ENCODE measurements around the gene VPS51.

DNA sequence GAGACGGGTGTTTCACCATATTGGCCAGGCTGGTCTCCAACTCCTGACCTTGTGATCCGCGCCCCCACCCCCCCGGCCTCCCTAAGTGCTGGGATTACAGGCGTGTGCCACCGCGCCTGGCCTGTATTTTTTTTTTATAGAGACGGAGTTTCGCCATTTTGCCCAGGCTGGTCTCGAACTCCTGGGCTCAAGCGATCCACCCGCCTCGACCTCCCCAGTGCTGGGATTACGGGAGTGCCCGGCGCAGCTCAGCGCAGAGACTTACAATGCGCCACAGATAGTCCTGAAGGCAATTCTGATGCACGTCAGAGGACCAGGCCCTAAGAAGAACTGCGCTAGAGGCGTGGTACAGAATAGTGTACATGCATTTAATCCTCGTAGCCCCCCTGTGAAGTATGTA lies 587 bp upstream of the VPS51 start:
- TF ChIP-seq ESRRA (CRISPR knock-in tag; IDR thresholded peaks at IDR 0.05; ENCODE audit: borderline replicate concordance) = no peak
- TF ChIP-seq, protein P1, sequence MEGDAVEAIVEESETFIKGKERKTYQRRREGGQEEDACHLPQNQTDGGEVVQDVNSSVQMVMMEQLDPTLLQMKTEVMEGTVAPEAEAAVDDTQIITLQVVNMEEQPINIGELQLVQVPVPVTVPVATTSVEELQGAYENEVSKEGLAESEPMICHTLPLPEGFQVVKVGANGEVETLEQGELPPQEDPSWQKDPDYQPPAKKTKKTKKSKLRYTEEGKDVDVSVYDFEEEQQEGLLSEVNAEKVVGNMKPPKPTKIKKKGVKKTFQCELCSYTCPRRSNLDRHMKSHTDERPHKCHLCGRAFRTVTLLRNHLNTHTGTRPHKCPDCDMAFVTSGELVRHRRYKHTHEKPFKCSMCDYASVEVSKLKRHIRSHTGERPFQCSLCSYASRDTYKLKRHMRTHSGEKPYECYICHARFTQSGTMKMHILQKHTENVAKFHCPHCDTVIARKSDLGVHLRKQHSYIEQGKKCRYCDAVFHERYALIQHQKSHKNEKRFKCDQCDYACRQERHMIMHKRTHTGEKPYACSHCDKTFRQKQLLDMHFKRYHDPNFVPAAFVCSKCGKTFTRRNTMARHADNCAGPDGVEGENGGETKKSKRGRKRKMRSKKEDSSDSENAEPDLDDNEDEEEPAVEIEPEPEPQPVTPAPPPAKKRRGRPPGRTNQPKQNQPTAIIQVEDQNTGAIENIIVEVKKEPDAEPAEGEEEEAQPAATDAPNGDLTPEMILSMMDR (IDR thresholded peaks at IDR 0.05) = no peak
- TF ChIP-seq, protein P2, sequence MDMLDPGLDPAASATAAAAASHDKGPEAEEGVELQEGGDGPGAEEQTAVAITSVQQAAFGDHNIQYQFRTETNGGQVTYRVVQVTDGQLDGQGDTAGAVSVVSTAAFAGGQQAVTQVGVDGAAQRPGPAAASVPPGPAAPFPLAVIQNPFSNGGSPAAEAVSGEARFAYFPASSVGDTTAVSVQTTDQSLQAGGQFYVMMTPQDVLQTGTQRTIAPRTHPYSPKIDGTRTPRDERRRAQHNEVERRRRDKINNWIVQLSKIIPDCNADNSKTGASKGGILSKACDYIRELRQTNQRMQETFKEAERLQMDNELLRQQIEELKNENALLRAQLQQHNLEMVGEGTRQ (CRISPR knock-in tag; IDR thresholded peaks at IDR 0.05) = no peak
- TF ChIP-seq CREB1 (CRISPR knock-in tag; IDR thresholded peaks at IDR 0.05) = no peak
- TF ChIP-seq, protein P3, sequence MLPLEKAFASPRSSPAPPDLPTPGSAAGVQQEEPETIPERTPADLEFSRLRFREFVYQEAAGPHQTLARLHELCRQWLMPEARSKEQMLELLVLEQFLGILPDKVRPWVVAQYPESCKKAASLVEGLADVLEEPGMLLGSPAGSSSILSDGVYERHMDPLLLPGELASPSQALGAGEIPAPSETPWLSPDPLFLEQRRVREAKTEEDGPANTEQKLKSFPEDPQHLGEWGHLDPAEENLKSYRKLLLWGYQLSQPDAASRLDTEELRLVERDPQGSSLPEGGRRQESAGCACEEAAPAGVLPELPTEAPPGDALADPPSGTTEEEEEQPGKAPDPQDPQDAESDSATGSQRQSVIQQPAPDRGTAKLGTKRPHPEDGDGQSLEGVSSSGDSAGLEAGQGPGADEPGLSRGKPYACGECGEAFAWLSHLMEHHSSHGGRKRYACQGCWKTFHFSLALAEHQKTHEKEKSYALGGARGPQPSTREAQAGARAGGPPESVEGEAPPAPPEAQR (CRISPR knock-in tag; IDR thresholded peaks at IDR 0.05) = no peak
- no peak for TF ChIP-seq ZNF232 (CRISPR knock-in tag; IDR thresholded peaks at IDR 0.05)
- no peak for TF ChIP-seq ZNF317 (CRISPR knock-in tag; IDR thresholded peaks at IDR 0.05; ENCODE audit: borderline replicate concordance, low read depth)
